Activated T-cell treated with anti-CD3 and anti-CD28 coated beads, Interleukin-2, amount 50 U/mL, for 72 hours (primary cell): ENCODE measurements around the gene CCND2. TPM values are rescaled to one million over a fixed set of nuclear protein-coding genes. Genes with fewer than 3 reads are reported as not detected.

Experiments
- ATAC-seq, 2 donors: fragments of 150-1000 bp; cut with Tn5 transposase; replicated peaks in 1 of 2; 2 replicates each; pipeline ENCODE4 v1.10.0; 2021; ENCODE audit warnings: moderate library complexity in 2 of 2, mild to moderate bottlenecking in 1 of 2
- DNase-seq, 2 donors: peaks; one replicate each; pipeline ENCODE4 v3.0.0; 2021 to 2022; ENCODE audit warnings: mixed read lengths in 1 of 2
- H3K27ac Mint-ChIP-seq: one replicate; pipeline ENCODE4 v1.8.0; 2022; ENCODE audit warnings: mild to moderate bottlenecking, moderate library complexity, mixed read lengths
- H3K27me3 Mint-ChIP-seq: one replicate; pipeline ENCODE4 v1.8.0; 2022; ENCODE audit warnings: low read depth, mixed read lengths
- H3K36me3 Mint-ChIP-seq, 2 donors: one replicate each; pipeline ENCODE4 v1.8.0; 2022; ENCODE audit warnings: mixed read lengths in 2 of 2, mild to moderate bottlenecking in 1 of 2; ENCODE audit not compliant: insufficient read depth in 2 of 2
- H3K4me1 Mint-ChIP-seq: one replicate; pipeline ENCODE4 v1.8.0; 2022; ENCODE audit warnings: low read depth, mixed read lengths
- H3K4me3 Mint-ChIP-seq, 2 donors: one replicate each; pipeline ENCODE4 v1.8.0; 2022; ENCODE audit warnings: mild to moderate bottlenecking in 2 of 2, mixed read lengths in 2 of 2, moderate library complexity in 2 of 2
- H3K9me3 Mint-ChIP-seq, 2 donors: one replicate each; pipeline ENCODE4 v1.8.0; 2022; ENCODE audit warnings: mixed read lengths in 2 of 2
- total RNA-seq, 2 donors: library from RNA; stranded (reverse); gene quantifications; one replicate each; pipeline ENCODE4 v1.2.3, GENCODE V29; 2022

CCND2 gene
- total RNA-seq, 2 donors from 2014 or later, result 445 to 502 TPM

DNA sequence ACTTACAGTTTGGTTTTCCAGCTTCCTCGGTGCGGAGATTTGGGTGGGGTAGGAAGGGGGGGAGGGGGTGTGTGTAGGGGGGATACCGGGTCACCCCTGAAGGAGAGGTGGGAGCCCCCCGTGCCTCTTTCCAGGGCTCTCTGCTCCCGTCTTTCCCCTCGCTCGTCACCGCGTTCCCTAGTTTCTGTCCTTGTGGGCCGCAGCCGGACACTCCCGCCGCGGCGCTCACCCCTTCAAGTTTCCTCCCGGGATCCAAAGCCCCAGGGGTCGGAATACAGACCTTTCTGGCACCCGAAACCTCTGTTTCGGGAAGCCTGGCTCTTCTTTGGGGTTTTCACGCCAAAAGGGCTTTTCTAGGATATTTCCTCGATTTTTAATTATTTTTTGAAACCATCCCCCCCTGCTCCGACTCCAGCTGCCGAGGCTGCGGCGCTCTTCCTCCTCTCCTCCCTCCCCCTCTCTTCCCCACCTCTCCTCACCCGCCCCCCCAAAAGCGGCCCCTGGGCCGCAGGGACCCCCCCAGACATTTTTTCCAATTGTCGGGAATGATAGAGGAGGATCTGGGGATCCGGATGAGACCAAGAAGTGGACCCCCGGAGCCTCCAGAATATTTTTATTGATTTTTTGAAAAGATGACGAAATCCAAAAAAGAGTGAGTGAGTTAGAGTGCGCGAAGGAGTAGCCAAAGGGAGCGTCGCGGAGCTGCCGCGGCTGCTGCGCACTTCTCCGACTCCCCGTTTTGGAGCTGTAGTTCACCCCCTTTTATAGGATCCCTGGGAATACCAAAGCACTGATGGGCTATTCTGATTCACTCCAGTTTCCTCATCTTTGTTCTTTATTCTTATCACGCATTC is 1.7 kb downstream of the CCND2 start:
- ATAC-seq, result no peak
- Mint-ChIP-seq H3K9me3 (no peaks in the 10 kb centered on the region), H3K36me3 (peaks cover 30 to 51% of the 10 kb centered on the region in 2 donors), H3K4me1 (peaks cover 54% of the 10 kb centered on the region), H3K27ac (peak overlapping the region; percentile 97), H3K4me3 (peak overlapping the region; percentile 98 to 99), H3K27me3 (no peaks in the 10 kb centered on the region)
- no peak for DNase-seq

GRCh38 chr12:4275870-4276301 is 2.3 kb downstream of the CCND2 start:
- H3K9me3 Mint-ChIP-seq, result no peaks in the 10 kb centered on the region
- H3K4me1 Mint-ChIP-seq, result peaks cover 56% of the 10 kb centered on the region
- no peaks in the 10 kb centered on the region for H3K27me3 Mint-ChIP-seq
- DNase-seq (no peak), ATAC-seq (no peak)
- H3K4me3 Mint-ChIP-seq, result peak overlapping the region; percentile 98 to 99
- peaks cover 34 to 58% of the 10 kb centered on the region in 2 donors for H3K36me3 Mint-ChIP-seq
- peak overlapping the region; percentile 97 for H3K27ac Mint-ChIP-seq

DNA sequence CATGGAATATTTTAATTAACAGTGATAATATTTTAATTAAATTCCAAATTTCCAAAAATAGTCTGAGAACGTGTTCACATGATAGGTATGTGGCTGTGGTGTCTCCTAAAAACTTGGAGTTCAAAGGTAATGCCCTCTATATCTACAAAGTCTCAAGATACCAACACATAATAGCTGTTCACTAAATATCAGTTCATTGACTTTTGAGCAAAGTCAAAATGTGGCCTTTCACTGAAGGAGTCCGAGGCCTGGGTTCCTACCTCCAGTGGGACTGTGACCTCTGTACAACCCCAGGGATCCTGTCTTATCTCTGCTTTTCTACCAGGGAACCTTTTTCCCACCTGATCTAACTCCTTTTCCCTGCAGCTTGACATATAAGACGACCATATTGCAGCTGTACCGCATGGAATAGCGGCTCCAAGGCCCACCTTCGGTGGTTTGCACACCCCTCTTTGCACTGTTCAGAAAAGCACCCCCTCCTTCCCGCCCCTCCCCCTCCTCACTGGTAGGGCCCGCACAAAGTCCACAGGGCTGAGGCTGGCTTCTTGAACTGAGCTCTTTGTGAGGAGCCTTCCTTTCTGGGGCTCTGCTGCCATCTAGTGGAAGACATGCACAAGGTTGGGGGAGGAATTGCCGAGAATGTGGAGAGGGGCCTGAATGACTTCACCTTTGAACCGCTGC is 3.1 kb downstream of the CCND2 start:
- H3K36me3 Mint-ChIP-seq, result peaks cover 36 to 63% of the 10 kb centered on the region in 2 donors
- ATAC-seq (peak; percentile 35 to 47), DNase-seq (peak; percentile 87 to 90)
- peaks cover 58% of the 10 kb centered on the region for H3K4me1 Mint-ChIP-seq
- H3K27ac Mint-ChIP-seq, result peak overlapping the region; percentile 97
- peak overlapping the region; percentile 98 to 99 for H3K4me3 Mint-ChIP-seq
- H3K9me3 Mint-ChIP-seq, result no peaks in the 10 kb centered on the region
- no peaks in the 10 kb centered on the region for H3K27me3 Mint-ChIP-seq

GRCh38 chr12:4277205-4277543 is 3.6 kb downstream of the CCND2 start:
- Mint-ChIP-seq H3K4me3 (peak overlapping the region; percentile 98 to 99), H3K9me3 (no peaks in the 10 kb centered on the region), H3K27ac (peak overlapping the region; percentile 97), H3K27me3 (no peaks in the 10 kb centered on the region), H3K36me3 (peaks cover 36 to 63% of the 10 kb centered on the region in 2 donors), H3K4me1 (peaks cover 61% of the 10 kb centered on the region)
- ATAC-seq (no peak), DNase-seq (no peak)

GRCh38 chr12:4277857-4278256 is 4.3 kb downstream of the CCND2 start:
- H3K27me3 Mint-ChIP-seq, result no peaks in the 10 kb centered on the region
- ATAC-seq, result no peak
- peak overlapping the region; percentile 98 to 99 for H3K4me3 Mint-ChIP-seq
- H3K27ac Mint-ChIP-seq, result peak overlapping the region; percentile 97
- peaks cover 66% of the 10 kb centered on the region for H3K4me1 Mint-ChIP-seq
- no peak for DNase-seq
- H3K9me3 Mint-ChIP-seq, result no peaks in the 10 kb centered on the region
- H3K36me3 Mint-ChIP-seq, result peaks cover 34 to 63% of the 10 kb centered on the region in 2 donors

DNA sequence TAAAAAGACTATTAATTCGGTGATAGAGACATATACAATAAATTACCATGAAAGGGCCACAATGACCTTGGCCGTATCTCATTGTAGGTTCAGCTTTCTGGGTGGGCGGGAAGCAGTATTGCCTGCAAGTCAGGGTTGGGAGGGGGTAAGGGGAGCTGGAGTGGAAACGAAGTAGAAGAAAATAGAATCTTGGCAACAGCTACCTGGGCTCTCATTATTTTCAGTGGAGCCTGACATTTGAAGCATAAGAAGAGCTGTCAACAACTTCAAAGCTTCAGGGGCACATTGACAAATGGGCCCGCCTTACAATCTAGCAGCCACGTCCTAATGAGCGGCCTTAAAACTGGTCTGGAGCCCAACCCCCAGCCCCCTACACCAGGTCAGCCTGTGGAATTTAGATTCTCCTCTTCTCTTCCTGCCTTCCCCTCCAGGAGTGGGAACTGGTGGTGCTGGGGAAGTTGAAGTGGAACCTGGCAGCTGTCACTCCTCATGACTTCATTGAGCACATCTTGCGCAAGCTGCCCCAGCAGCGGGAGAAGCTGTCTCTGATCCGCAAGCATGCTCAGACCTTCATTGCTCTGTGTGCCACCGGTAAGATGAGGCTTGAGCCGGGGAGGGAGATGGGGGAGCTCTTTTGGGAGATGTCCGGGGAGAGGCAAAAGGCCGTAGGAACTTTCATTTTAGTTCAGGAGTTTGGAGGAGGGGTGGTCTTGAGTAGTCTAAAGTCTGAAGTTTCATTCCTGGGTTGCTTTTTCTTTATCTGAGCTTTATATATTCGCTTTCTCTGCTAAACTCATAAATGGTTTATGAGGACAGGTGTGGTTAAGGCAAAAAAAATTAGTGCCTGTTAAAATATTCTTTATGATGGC is 5.0 kb downstream of the CCND2 start:
- DNase-seq, result no peak
- no peak for ATAC-seq
- no peaks in the 10 kb centered on the region for H3K27me3 Mint-ChIP-seq

DNA sequence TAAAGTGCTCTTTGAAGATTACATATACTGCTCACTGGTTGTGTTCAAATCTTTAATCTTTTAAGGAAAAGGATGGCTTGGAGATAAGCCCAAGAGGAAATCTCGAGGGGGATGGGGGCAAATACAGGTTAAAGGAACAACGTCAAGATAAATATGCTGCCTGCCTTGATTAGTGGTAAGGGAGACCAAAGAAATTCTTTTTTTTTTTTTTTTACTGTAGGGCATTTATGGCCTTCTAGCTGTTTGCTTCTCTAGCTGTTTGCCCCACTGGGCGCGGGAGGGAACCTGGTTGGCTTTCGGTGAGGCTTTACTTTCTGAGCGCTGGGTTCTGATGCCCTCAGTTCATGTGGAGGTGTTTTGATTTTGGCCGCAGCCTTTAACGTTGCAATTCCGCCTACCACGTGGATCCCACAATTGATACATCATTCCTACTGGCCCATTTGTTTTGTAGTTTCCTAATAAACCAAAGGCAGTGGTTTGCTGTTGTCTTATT is 5.7 kb downstream of the CCND2 start:
- DNase-seq (no peak), ATAC-seq (no peak)
- Mint-ChIP-seq H3K36me3 (peaks cover 39 to 65% of the 10 kb centered on the region in 2 donors), H3K4me1 (peaks cover 73% of the 10 kb centered on the region), H3K4me3 (peak overlapping the region; percentile 98 to 99), H3K9me3 (no peaks in the 10 kb centered on the region), H3K27me3 (no peaks in the 10 kb centered on the region), H3K27ac (peak overlapping the region; percentile 94)

More for the DNA sequence above, 5.0 kb downstream of the CCND2 start:
- Mint-ChIP-seq H3K4me3 (peak overlapping the region; percentile 98 to 99), H3K9me3 (no peaks in the 10 kb centered on the region), H3K36me3 (peaks cover 34 to 66% of the 10 kb centered on the region in 2 donors), H3K4me1 (peaks cover 66% of the 10 kb centered on the region), H3K27ac (peak overlapping the region; percentile 97)

GRCh38 chr12:4280351-4281163 is 7.0 kb downstream of the CCND2 start:
- ATAC-seq (no peak), DNase-seq (no peak)
- H3K27ac Mint-ChIP-seq, result peak overlapping the region; percentile 82
- no peaks in the 10 kb centered on the region for H3K27me3 Mint-ChIP-seq
- H3K4me1 Mint-ChIP-seq, result peaks cover 85% of the 10 kb centered on the region
- H3K9me3 Mint-ChIP-seq, result no peaks in the 10 kb centered on the region
- peaks cover 36 to 69% of the 10 kb centered on the region in 2 donors for H3K36me3 Mint-ChIP-seq
- H3K4me3 Mint-ChIP-seq, result peak overlapping the region; percentile 52 to 98

DNA sequence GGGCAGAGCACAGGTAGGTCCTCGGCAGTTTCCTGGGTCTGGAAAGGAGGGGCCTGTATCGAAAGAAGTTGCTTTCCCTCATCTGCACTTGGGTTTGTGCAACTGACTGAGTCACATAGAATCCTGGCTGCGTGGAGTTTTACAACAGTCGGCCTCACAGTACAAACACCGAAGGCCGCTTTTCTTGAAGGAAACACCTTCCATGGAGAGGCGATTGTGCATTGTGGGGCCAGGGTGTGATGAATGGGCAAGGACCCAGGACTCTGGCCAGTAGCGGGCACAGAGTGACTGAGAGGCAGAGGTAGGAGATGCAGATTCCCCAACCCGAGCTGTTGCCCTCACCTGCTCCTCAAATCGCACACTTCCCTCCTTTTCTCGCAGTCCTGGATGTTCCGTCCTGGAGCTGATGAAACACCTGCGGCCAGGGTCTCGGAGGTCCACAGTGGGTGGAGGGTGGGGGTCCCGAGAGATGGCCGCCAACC is 7.7 kb downstream of the CCND2 start:
- ATAC-seq (no peak), DNase-seq (no peak)
- peaks cover 85% of the 10 kb centered on the region for H3K4me1 Mint-ChIP-seq
- peaks cover 38 to 69% of the 10 kb centered on the region in 2 donors for H3K36me3 Mint-ChIP-seq
- H3K4me3 Mint-ChIP-seq, result no peak overlapping the region
- H3K27me3 Mint-ChIP-seq, result no peaks in the 10 kb centered on the region
- no peaks in the 10 kb centered on the region for H3K9me3 Mint-ChIP-seq
- H3K27ac Mint-ChIP-seq, result no peak overlapping the region

GRCh38 chr12:4282103-4282891 is 8.7 kb downstream of the CCND2 start:
- H3K27ac Mint-ChIP-seq, result no peak overlapping the region
- peak in 1 of 2 donors; percentile 6 for ATAC-seq
- peaks cover 32 to 65% of the 10 kb centered on the region in 2 donors for H3K36me3 Mint-ChIP-seq
- H3K4me3 Mint-ChIP-seq, result no peak overlapping the region
- H3K27me3 Mint-ChIP-seq, result no peaks in the 10 kb centered on the region
- H3K9me3 Mint-ChIP-seq, result no peaks in the 10 kb centered on the region
- no peak for DNase-seq
- H3K4me1 Mint-ChIP-seq, result peaks cover 87% of the 10 kb centered on the region

DNA sequence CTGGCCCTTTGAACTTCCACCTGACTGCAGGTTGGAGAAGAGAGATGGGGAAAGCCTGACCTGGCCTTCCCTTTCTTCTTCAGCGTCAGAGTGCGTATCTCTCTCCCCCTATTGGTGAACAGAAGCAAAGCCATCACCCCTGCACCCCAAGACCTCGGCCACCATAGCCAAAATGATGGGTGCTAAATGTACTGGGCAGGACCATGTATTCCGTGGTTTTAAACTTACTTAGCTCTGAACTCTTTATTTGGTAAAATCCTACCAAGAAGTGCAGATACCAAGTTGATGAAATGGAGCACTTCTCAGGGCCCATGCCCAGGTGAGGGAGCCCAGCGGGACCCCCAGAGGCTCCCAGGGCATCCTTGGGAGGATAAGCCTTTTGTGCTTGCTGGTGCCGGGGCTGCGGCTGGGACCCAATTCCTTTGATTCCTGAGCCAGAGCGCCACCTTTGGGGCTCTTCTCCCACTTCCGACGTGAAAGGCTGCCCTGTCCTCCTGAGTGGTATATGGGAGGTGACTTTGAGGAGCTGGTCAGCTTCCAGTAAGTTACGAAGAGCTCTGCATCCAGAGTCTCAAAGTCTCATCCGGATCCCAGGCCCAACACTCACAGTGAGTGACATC is 9.4 kb downstream of the CCND2 start:
- no peak for ATAC-seq
- H3K27ac Mint-ChIP-seq, result no peak overlapping the region
- no peaks in the 10 kb centered on the region for H3K27me3 Mint-ChIP-seq
- H3K9me3 Mint-ChIP-seq, result no peaks in the 10 kb centered on the region
- H3K36me3 Mint-ChIP-seq, result peaks cover 31 to 63% of the 10 kb centered on the region in 2 donors
- H3K4me3 Mint-ChIP-seq, result no peak overlapping the region
- H3K4me1 Mint-ChIP-seq, result peaks cover 87% of the 10 kb centered on the region
- no peak for DNase-seq
